Mesenchymal stem cell (in vitro differentiated cells and primary cell): ENCODE results near the gene CCDC174.
"Not testable (repeated sequence)": the region's sequence is repeated elsewhere in the genome, so short reads cannot be mapped to it uniquely, and the experiment has no call there.

Experiments
- DNase-seq: peaks from one replicate; pipeline ENCODE4 v3.0.0-alpha.2; 2013
- H2AFZ ChIP-seq: one replicate; pipeline ENCODE4 v1.6.1; 2013; ENCODE audit warnings: low read depth, mild to moderate bottlenecking, control low read depth, inconsistent platforms, low read length, moderate library complexity
- H2AK5ac ChIP-seq: 2 replicates; pipeline ENCODE4 v1.6.1; 2013; ENCODE audit warnings: low read length, moderate library complexity, mild to moderate bottlenecking, inconsistent platforms; ENCODE audit not compliant: severe bottlenecking
- H2BK120ac ChIP-seq: one replicate; pipeline ENCODE4 v1.6.1; 2013; ENCODE audit warnings: low read depth, mild to moderate bottlenecking, inconsistent platforms, low read length, moderate library complexity
- H2BK12ac ChIP-seq, 2 experiments: one replicate each; pipeline ENCODE4 v1.6.1; 2013; ENCODE audit warnings: inconsistent platforms in 2 of 2, low read length in 2 of 2, mild to moderate bottlenecking in 2 of 2, moderate library complexity in 2 of 2, control low read depth in 1 of 2
- H2BK15ac ChIP-seq: one replicate; pipeline ENCODE4 v1.6.1; 2013; ENCODE audit warnings: mild to moderate bottlenecking, low read depth, inconsistent platforms; ENCODE audit not compliant: poor library complexity, severe bottlenecking
- H2BK5ac ChIP-seq: 2 replicates; pipeline ENCODE4 v1.6.1; 2013; ENCODE audit warnings: low read depth, mild to moderate bottlenecking, low read length, control low read depth, inconsistent platforms; ENCODE audit not compliant: poor library complexity, severe bottlenecking
- H3K14ac ChIP-seq, 2 experiments: one replicate each; pipeline ENCODE4 v1.6.1; 2013; ENCODE audit warnings: inconsistent platforms in 2 of 2, low read length in 2 of 2, control low read depth in 1 of 2, mild to moderate bottlenecking in 1 of 2, moderate library complexity in 1 of 2
- H3K18ac ChIP-seq, 2 experiments: one replicate each; pipeline ENCODE4 v1.6.1; 2013; ENCODE audit warnings: inconsistent platforms in 2 of 2, low read length in 2 of 2, control low read depth in 1 of 2, low read depth in 1 of 2, mild to moderate bottlenecking in 1 of 2
- H3K23ac ChIP-seq, 2 experiments: one replicate each; pipeline ENCODE4 v1.6.1; 2013; ENCODE audit warnings: inconsistent platforms in 2 of 2, low read length in 2 of 2, mild to moderate bottlenecking in 2 of 2, moderate library complexity in 2 of 2, control low read depth in 1 of 2
- H3K27ac ChIP-seq: 2 replicates; pipeline ENCODE4 v1.5.1; 2013; ENCODE audit warnings: mild to moderate bottlenecking, moderate library complexity, low read length, control low read depth, inconsistent platforms; ENCODE audit not compliant: poor library complexity, severe bottlenecking
- H3K27me3 ChIP-seq, 2 experiments: 2 replicates each; pipeline versions ENCODE4 v1.6.1 to v1.7.0; 2013; ENCODE audit warnings: low read length in 2 of 2, mild to moderate bottlenecking in 2 of 2, moderate library complexity in 2 of 2, control low read depth in 1 of 2, inconsistent platforms in 1 of 2; ENCODE audit not compliant: control insufficient read depth in 1 of 2, insufficient read depth in 1 of 2
- H3K36me3 ChIP-seq, 2 experiments: 2 replicates each; pipeline versions ENCODE4 v1.6.1 to v1.7.0; 2013; ENCODE audit warnings: low read length in 2 of 2, control low read depth in 1 of 2, inconsistent platforms in 1 of 2, low read depth in 1 of 2, mild to moderate bottlenecking in 1 of 2; ENCODE audit not compliant: insufficient read depth in 2 of 2, control insufficient read depth in 1 of 2
- H3K4ac ChIP-seq, 2 experiments: one replicate each; pipeline ENCODE4 v1.6.1; 2013; ENCODE audit warnings: inconsistent platforms in 2 of 2, low read length in 2 of 2, mild to moderate bottlenecking in 2 of 2, moderate library complexity in 2 of 2, control low read depth in 1 of 2, low read depth in 1 of 2
- H3K4me1 ChIP-seq: 2 replicates; pipeline ENCODE4 v1.6.1; 2013; ENCODE audit warnings: low read depth, low read length, control low read depth; ENCODE audit not compliant: control insufficient read depth, insufficient read depth
- H3K4me2 ChIP-seq: 2 replicates; pipeline ENCODE4 v1.6.1; 2013; ENCODE audit warnings: low read length, mild to moderate bottlenecking, inconsistent platforms; ENCODE audit not compliant: poor library complexity, severe bottlenecking
- H3K4me3 ChIP-seq, 2 experiments: 2 replicates each; pipeline versions ENCODE4 v1.5.1 to v1.7.0; 2013; ENCODE audit warnings: low read length in 2 of 2, mild to moderate bottlenecking in 2 of 2, control low read depth in 1 of 2, low read depth in 1 of 2; ENCODE audit not compliant: insufficient read depth in 1 of 2
- H3K79me1 ChIP-seq: replicated peaks from 2 replicates; pipeline ENCODE4 v1.6.1; 2013; ENCODE audit warnings: mild to moderate bottlenecking, control low read depth, low read length, inconsistent platforms; ENCODE audit not compliant: poor library complexity, severe bottlenecking
- H3K9ac ChIP-seq: 2 replicates; pipeline ENCODE4 v1.7.0; 2013; ENCODE audit warnings: mild to moderate bottlenecking, low read length, moderate library complexity
- H3K9me3 ChIP-seq: 2 replicates; pipeline ENCODE4 v1.7.0; 2013; ENCODE audit warnings: mild to moderate bottlenecking, low read length; ENCODE audit not compliant: control insufficient read depth
- H4K8ac ChIP-seq: one replicate; pipeline ENCODE4 v1.6.1; 2013; ENCODE audit warnings: inconsistent platforms, mild to moderate bottlenecking, low read length, moderate library complexity
- H4K91ac ChIP-seq: one replicate; pipeline ENCODE4 v1.6.1; 2013; ENCODE audit warnings: mild to moderate bottlenecking, low read length, inconsistent platforms
- WGBS: methylation state at CpG from one replicate; pipeline ENCODE4 v1.1.7; 2013; ENCODE audit warnings: mixed read lengths; 5-methylcytosine and 5-hydroxymethylcytosine counted together

CCDC174 gene

GRCh38 chr3:14609058-14609457 is 42.5 kb upstream of the CCDC174 start:
- H3K14ac ChIP-seq, H3K18ac ChIP-seq, H2BK12ac ChIP-seq, H4K91ac ChIP-seq, H2BK120ac ChIP-seq, H2BK5ac ChIP-seq, H3K4me1 ChIP-seq, H3K4ac ChIP-seq, H2BK15ac ChIP-seq, H2AFZ ChIP-seq, H3K4me2 ChIP-seq, H3K4me3 ChIP-seq, H3K27ac ChIP-seq, H4K8ac ChIP-seq, H3K36me3 ChIP-seq, H3K23ac ChIP-seq, H3K9me3 ChIP-seq, H2AK5ac ChIP-seq, DNase-seq, H3K9ac ChIP-seq, H3K79me1 ChIP-seq: not testable (repeated sequence)
- peaks cover 61 to 67% of the 10 kb centered on the region in 2 experiments for H3K27me3 ChIP-seq
- 90% methylated on average over 3 of the region's 3 CpGs for WGBS

GRCh38 chr3:14609506-14609905 is 42.1 kb upstream of the CCDC174 start:
- Histone ChIP-seq H2AK5ac (no peak overlapping the region), H3K9ac (no peak overlapping the region), H3K36me3 (no peaks in the 10 kb centered on the region), H4K8ac (no peak overlapping the region), H3K4me1 (no peaks in the 10 kb centered on the region), H2BK15ac (no peak overlapping the region), H3K27me3 (peaks cover 57 to 66% of the 10 kb centered on the region in 2 experiments), H3K79me1 (no peaks in the 10 kb centered on the region), H2AFZ (no peak overlapping the region), H3K4me2 (no peak overlapping the region), H3K27ac (no peak overlapping the region), H3K9me3 (peaks cover 5% of the 10 kb centered on the region), H3K23ac (no peak overlapping the region), H3K18ac (no peak overlapping the region), H3K4ac (no peak overlapping the region), H4K91ac (no peak overlapping the region), H3K4me3 (no peak overlapping the region), H2BK12ac (no peak overlapping the region), H2BK120ac (no peak overlapping the region), H3K14ac (no peak overlapping the region), H2BK5ac (no peak overlapping the region)
- DNase-seq = no peak
- 83% methylated on average over 4 of the region's 4 CpGs for WGBS

GRCh38 chr3:14609941-14610340 is 41.6 kb upstream of the CCDC174 start:
- DNase-seq = no peak
- Histone ChIP-seq H3K9ac (no peak overlapping the region), H2AK5ac (no peak overlapping the region), H3K4me1 (no peaks in the 10 kb centered on the region), H3K4me3 (no peak overlapping the region), H2BK15ac (no peak overlapping the region), H3K79me1 (no peaks in the 10 kb centered on the region), H2BK120ac (no peak overlapping the region), H4K91ac (no peak overlapping the region), H3K18ac (no peak overlapping the region), H3K9me3 (peaks cover 5% of the 10 kb centered on the region), H3K27ac (no peak overlapping the region), H3K14ac (no peak overlapping the region), H2BK12ac (no peak overlapping the region), H3K36me3 (no peaks in the 10 kb centered on the region), H3K4me2 (no peak overlapping the region), H2AFZ (no peak overlapping the region), H3K23ac (no peak overlapping the region), H3K4ac (no peak overlapping the region), H4K8ac (no peak overlapping the region), H2BK5ac (no peak overlapping the region), H3K27me3 (peaks cover 52 to 66% of the 10 kb centered on the region in 2 experiments)

GRCh38 chr3:14614189-14614588 is 37.4 kb upstream of the CCDC174 start:
- H3K23ac ChIP-seq = no peak overlapping the region
- no peak overlapping the region for H3K9ac ChIP-seq
- no CpG with 5 or more reads among the region's 1 CpG for WGBS
- H3K4me2 ChIP-seq = no peak overlapping the region
- DNase-seq = no peak
- no peak overlapping the region for H2BK120ac ChIP-seq
- no peaks in the 10 kb centered on the region for H3K36me3 ChIP-seq
- no peak overlapping the region for H3K18ac ChIP-seq
- peaks cover 5% of the 10 kb centered on the region for H3K9me3 ChIP-seq
- H2AFZ ChIP-seq = no peak overlapping the region
- no peak overlapping the region for H2BK12ac ChIP-seq
- H3K27me3 ChIP-seq = peaks cover 40 to 57% of the 10 kb centered on the region in 2 experiments
- H2BK15ac ChIP-seq = no peak overlapping the region
- H3K27ac ChIP-seq = no peak overlapping the region
- no peak overlapping the region for H2BK5ac ChIP-seq
- no peak overlapping the region for H3K14ac ChIP-seq
- H2AK5ac ChIP-seq = no peak overlapping the region
- no peak overlapping the region for H4K8ac ChIP-seq
- no peak overlapping the region for H4K91ac ChIP-seq
- no peaks in the 10 kb centered on the region for H3K79me1 ChIP-seq
- no peak overlapping the region for H3K4me3 ChIP-seq
- no peaks in the 10 kb centered on the region for H3K4me1 ChIP-seq
- H3K4ac ChIP-seq = no peak overlapping the region
